GM12891 (cell line): ENCODE measurements around the gene CA10.

Experiments used
- PAX5 ChIP-seq: IDR thresholded peaks from 2 replicates; pipeline ENCODE4 v1.6.1; 2011; ENCODE audit warnings: low read length, moderate library complexity, mild to moderate bottlenecking; ENCODE audit not compliant: insufficient read depth, severe bottlenecking
- POLR2A ChIP-seq: IDR thresholded peaks from 2 replicates; pipeline ENCODE4 v1.6.1; 2011; ENCODE audit warnings: low read depth, low read length, control low read depth
- POLR2AphosphoS5 ChIP-seq: IDR thresholded peaks from 2 replicates; pipeline ENCODE4 v1.6.1; 2011; ENCODE audit warnings: low read depth, low read length, control low read depth
- SPI1 ChIP-seq: IDR thresholded peaks from 2 replicates; pipeline ENCODE4 v1.6.1; 2011; ENCODE audit warnings: low read depth, low read length, control low read depth
- TAF1 ChIP-seq: IDR thresholded peaks from 2 replicates; pipeline ENCODE4 v1.6.1; 2011; ENCODE audit warnings: low read depth, low read length, control low read depth

DNA sequence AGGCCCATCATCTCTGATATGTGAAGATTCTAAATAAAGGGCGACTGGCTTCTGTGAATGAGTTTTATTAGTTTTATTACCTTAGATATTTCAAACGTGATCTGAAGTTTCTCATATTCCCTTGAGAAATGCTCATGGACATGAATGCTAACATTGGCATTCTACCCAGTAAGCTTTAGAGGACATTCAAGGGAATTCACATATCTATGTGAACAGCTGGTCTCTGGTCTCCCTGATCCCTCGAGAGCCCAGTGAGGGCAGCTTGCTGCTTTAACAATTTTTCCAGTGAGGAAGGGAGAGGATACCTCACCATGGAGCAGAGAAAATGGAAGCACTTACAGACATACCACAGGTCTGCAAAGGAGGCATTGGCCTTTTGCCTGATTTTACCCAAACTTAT, 312.7 kb downstream of the CA10 start:
- TF ChIP-seq POLR2AphosphoS5 (no peak), POLR2A (no peak), TAF1 (no peak), SPI1 (no peak), PAX5 (no peak)
